HG03460 (cell line): ENCODE data around the gene PDE6G.
"Not testable (repeated sequence)": the region's sequence is repeated elsewhere in the genome, so short reads cannot be mapped to it uniquely, and the experiment has no call there.

Source experiments
- ATAC-seq: cut with Tn5 transposase; IDR thresholded peaks from one replicate; pipeline ENCODE4 v1.9.1; 2021; ENCODE audit not compliant: unreplicated experiment

PDE6G gene

GRCh38 chr17:81635973-81636504 is 20.3 kb downstream of the PDE6G start:
- no peak for ATAC-seq

- no peak for ATAC-seq
Measured at GRCh38 chr17:81635431-81635830, 20.9 kb downstream of the PDE6G start.

GRCh38 chr17:81631482-81631881 is 24.9 kb downstream of the PDE6G start:
- no peak for ATAC-seq

- no peak for ATAC-seq
Measured at GRCh38 chr17:81630274-81630673, 26.1 kb downstream of the PDE6G start.

GRCh38 chr17:81621494-81622130 is 34.7 kb downstream of the PDE6G start:
- ATAC-seq, result no peak

- not testable (repeated sequence) for ATAC-seq
Measured at GRCh38 chr17:81618307-81618706, 38.0 kb downstream of the PDE6G start.

GRCh38 chr17:81616877-81617276 is 39.5 kb downstream of the PDE6G start:
- ATAC-seq, result no peak

GRCh38 chr17:81615401-81615930 is 40.9 kb downstream of the PDE6G start:
- ATAC-seq, result no peak

GRCh38 chr17:81612172-81612970 is 44.0 kb downstream of the PDE6G start:
- no peak for ATAC-seq

GRCh38 chr17:81609541-81610311 is 46.6 kb downstream of the PDE6G start:
- no peak for ATAC-seq

- no peak for ATAC-seq
Measured at GRCh38 chr17:81608605-81609004, 47.7 kb downstream of the PDE6G start.

GRCh38 chr17:81608082-81608481 is 48.3 kb downstream of the PDE6G start:
- ATAC-seq, result no peak

GRCh38 chr17:81607431-81607830 is 48.9 kb downstream of the PDE6G start:
- ATAC-seq, result no peak

GRCh38 chr17:81603846-81604610 is 52.3 kb downstream of the PDE6G start:
- ATAC-seq, result no peak

GRCh38 chr17:81601525-81602120 is 54.7 kb downstream of the PDE6G start:
- ATAC-seq, result no peak
